ENCODE data around the gene STRIP2.

Gene STRIP2

DNA sequence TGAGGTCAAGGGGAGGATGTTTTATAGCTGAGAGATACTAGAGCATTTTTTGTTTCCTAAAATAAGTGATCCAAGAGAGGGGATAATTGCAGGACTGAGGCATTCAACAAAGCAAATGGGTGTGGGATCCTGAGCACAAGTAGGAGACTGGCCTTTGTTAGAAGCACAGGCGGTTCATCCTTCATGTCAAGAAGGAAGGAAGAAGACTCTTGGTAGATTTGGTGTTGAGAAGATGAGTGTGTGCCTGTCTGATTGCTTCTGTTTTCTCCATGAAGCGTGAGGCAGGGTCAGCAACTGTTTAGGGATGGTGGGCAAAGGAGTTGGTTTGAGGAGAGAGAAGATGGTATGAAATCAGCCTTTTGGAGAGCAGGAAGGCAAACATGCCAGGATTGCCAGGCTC is 27.6 kb downstream of the STRIP2 start:
- ChIA-PET CTCF (no interaction called here), POLR2A (no interaction called here)
- no peak for DNase-seq (ENCODE audit: extremely low spot score)
- TF ChIP-seq TARDBP (IDR thresholded peaks at IDR 0.05) (no peak), FOXA1 (IDR thresholded peaks at IDR 0.05) (no peak), FOXM1 (IDR thresholded peaks at IDR 0.05; ENCODE audit: borderline replicate concordance) (no peak), SP1 (IDR thresholded peaks at IDR 0.05) (no peak), HDGF (IDR thresholded peaks at IDR 0.05; ENCODE audit: borderline replicate concordance) (no peak), CTBP1 (IDR thresholded peaks at IDR 0.05; ENCODE audit: borderline replicate concordance) (no peak), FOXK2 (IDR thresholded peaks at IDR 0.05) (no peak), NFRKB (IDR thresholded peaks at IDR 0.05) (no peak), ARNT (IDR thresholded peaks at IDR 0.05) (no peak), ELF4 (IDR thresholded peaks at IDR 0.05) (no peak), L3MBTL2 (conservative IDR thresholded peaks at IDR 0.05) (no peak), BHLHE40 (IDR thresholded peaks at IDR 0.05; ENCODE audit: borderline replicate concordance) (no peak), SUZ12 (IDR thresholded peaks at IDR 0.05) (no peak), ZNF384 (IDR thresholded peaks at IDR 0.05) (no peak), LEF1 (IDR thresholded peaks at IDR 0.05; ENCODE audit: borderline replicate concordance) (no peak)
- TF ChIP-seq, protein P1, sequence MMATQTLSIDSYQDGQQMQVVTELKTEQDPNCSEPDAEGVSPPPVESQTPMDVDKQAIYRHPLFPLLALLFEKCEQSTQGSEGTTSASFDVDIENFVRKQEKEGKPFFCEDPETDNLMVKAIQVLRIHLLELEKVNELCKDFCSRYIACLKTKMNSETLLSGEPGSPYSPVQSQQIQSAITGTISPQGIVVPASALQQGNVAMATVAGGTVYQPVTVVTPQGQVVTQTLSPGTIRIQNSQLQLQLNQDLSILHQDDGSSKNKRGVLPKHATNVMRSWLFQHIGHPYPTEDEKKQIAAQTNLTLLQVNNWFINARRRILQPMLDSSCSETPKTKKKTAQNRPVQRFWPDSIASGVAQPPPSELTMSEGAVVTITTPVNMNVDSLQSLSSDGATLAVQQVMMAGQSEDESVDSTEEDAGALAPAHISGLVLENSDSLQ (IDR thresholded peaks at IDR 0.05), result no peak

DNA sequence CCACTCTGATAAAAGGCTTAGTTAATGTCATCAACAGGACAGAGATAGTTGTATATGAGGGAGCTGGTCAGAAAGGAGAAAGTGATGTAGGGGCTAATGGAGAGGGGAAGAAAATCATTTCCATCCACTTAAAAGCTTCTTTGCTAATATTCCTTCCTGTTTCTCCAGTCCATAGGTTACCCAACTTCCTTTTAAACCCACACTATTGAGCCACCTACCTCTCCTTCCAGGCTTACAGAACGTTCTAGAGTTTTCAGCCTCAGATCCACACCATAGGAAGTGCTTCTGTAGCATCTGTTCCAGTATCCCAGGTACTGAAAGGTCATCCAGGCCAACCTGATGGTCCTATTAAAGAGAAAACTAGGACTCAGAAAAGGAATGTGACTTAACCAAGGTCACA is 28.2 kb downstream of the STRIP2 start:
- TF ChIP-seq FOXK2 (IDR thresholded peaks at IDR 0.05), result no peak
- TF ChIP-seq FOXM1 (IDR thresholded peaks at IDR 0.05; ENCODE audit: borderline replicate concordance), result no peak
- TF ChIP-seq ELF4 (IDR thresholded peaks at IDR 0.05), result no peak
- no peak for TF ChIP-seq SUZ12 (IDR thresholded peaks at IDR 0.05)
- TF ChIP-seq HDGF (IDR thresholded peaks at IDR 0.05; ENCODE audit: borderline replicate concordance), result no peak
- no peak for TF ChIP-seq L3MBTL2 (conservative IDR thresholded peaks at IDR 0.05)
- no peak for TF ChIP-seq SP1 (IDR thresholded peaks at IDR 0.05)
- TF ChIP-seq ARNT (IDR thresholded peaks at IDR 0.05), result no peak
- TF ChIP-seq, protein P1 (IDR thresholded peaks at IDR 0.05), result no peak
- no peak for TF ChIP-seq LEF1 (IDR thresholded peaks at IDR 0.05; ENCODE audit: borderline replicate concordance)
- no peak for TF ChIP-seq TARDBP (IDR thresholded peaks at IDR 0.05)
- no peak for TF ChIP-seq FOXA1 (IDR thresholded peaks at IDR 0.05)
- TF ChIP-seq BHLHE40 (IDR thresholded peaks at IDR 0.05; ENCODE audit: borderline replicate concordance), result no peak
- no peak for TF ChIP-seq CTBP1 (IDR thresholded peaks at IDR 0.05; ENCODE audit: borderline replicate concordance)
- TF ChIP-seq ZNF384 (IDR thresholded peaks at IDR 0.05), result no peak
- TF ChIP-seq NFRKB (IDR thresholded peaks at IDR 0.05), result no peak
- CTCF ChIA-PET, result no interaction called here
- DNase-seq (ENCODE audit: extremely low spot score), result no peak
- POLR2A ChIA-PET, result interaction anchor here (1.0 to 1.5 kb wide), 2 partner anchors 28 to 150 kb away, joined by 3 read pairs; partner anchors contain the start of genes NRF1 and STRIP2

DNA sequence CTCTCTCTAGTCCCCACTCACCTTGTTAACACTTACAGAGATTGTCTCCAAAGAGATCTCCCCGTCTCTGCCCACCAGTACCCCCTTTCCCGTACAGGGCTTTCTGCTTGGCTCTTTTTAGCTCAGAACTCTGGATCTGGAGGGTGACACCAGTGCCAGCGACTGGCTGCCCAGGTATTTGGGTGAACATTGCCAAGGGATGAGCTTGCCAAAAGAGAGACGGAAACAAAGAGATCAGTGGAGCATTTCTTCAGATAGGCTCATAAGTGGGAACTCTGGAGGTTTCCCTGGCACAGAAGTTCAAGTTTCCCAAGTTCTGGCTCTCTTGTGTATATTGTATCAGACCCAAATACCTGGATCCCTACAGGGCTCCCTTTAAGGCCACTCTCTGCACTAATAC is 30.0 kb downstream of the STRIP2 start:
- DNase-seq (ENCODE audit: extremely low spot score), result no peak
- ChIA-PET POLR2A (interaction anchor here (0.9 kb wide), 1 partner anchor 97 kb away, joined by 3 read pairs; no protein-coding TSS in a partner anchor), CTCF (no interaction called here)
- TF ChIP-seq ZNF384 (IDR thresholded peaks at IDR 0.05) (no peak), HDGF (IDR thresholded peaks at IDR 0.05; ENCODE audit: borderline replicate concordance) (no peak), FOXK2 (IDR thresholded peaks at IDR 0.05) (no peak), ELF4 (IDR thresholded peaks at IDR 0.05) (no peak), NFRKB (IDR thresholded peaks at IDR 0.05) (no peak), CTBP1 (IDR thresholded peaks at IDR 0.05; ENCODE audit: borderline replicate concordance) (no peak), LEF1 (IDR thresholded peaks at IDR 0.05; ENCODE audit: borderline replicate concordance) (no peak), L3MBTL2 (conservative IDR thresholded peaks at IDR 0.05) (no peak), TARDBP (IDR thresholded peaks at IDR 0.05) (no peak)

DNA sequence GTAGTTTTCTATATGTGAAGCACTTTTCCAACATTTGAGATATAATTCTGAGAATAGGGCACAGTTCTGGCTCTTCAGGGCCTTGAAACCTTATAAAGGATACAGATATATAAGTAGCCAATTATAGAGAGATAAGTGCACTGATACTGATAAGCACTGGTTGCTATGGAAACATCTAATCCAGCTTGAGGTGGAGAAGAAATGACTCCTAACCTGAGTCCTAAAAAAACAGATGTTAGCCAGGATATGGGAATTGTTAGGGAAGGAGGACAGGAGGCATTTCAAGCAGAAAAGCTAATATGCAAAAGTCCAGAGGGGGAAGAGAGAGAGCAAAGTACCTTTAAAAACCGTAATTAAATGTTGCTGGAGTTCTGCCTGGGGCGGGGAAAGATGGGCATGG is 30.8 kb downstream of the STRIP2 start:
- ChIA-PET CTCF (no interaction called here), POLR2A (interaction anchor here (0.9 kb wide), 1 partner anchor 97 kb away, joined by 3 read pairs; no protein-coding TSS in a partner anchor)
- TF ChIP-seq NFRKB (IDR thresholded peaks at IDR 0.05) (no peak), CTBP1 (IDR thresholded peaks at IDR 0.05; ENCODE audit: borderline replicate concordance) (no peak), ARNT (IDR thresholded peaks at IDR 0.05) (no peak), FOXA1 (IDR thresholded peaks at IDR 0.05) (no peak), ZNF384 (IDR thresholded peaks at IDR 0.05) (no peak), ELF4 (IDR thresholded peaks at IDR 0.05) (no peak), L3MBTL2 (conservative IDR thresholded peaks at IDR 0.05) (no peak), HDGF (IDR thresholded peaks at IDR 0.05; ENCODE audit: borderline replicate concordance) (no peak), LEF1 (IDR thresholded peaks at IDR 0.05; ENCODE audit: borderline replicate concordance) (no peak), FOXM1 (IDR thresholded peaks at IDR 0.05; ENCODE audit: borderline replicate concordance) (no peak), SUZ12 (IDR thresholded peaks at IDR 0.05) (no peak), BHLHE40 (IDR thresholded peaks at IDR 0.05; ENCODE audit: borderline replicate concordance) (no peak), FOXK2 (IDR thresholded peaks at IDR 0.05) (no peak), SP1 (IDR thresholded peaks at IDR 0.05) (no peak), TARDBP (IDR thresholded peaks at IDR 0.05) (no peak)
- TF ChIP-seq, protein P1 (IDR thresholded peaks at IDR 0.05), result no peak
- no peak for DNase-seq (ENCODE audit: extremely low spot score)

DNA sequence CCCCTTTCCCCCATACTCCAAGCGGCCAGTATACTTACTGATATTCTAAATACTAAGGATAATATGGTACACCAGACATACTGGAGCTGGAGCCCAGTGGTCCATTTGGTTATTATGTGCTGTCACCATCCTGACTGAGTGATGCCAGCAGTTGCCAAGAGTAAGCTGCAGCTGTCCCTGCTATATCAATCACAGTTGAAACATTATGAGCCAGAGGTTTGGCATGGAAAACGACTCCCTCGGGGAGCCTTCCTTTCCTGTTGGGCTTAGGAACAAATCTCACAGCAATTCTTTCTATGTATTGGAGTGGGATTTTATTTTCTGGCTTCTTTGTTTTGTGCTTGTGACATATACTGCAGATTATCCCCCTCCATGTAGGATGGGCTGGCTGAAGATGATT is 32.6 kb downstream of the STRIP2 start:
- no peak for TF ChIP-seq ARNT (IDR thresholded peaks at IDR 0.05)
- no peak for TF ChIP-seq SP1 (IDR thresholded peaks at IDR 0.05)
- TF ChIP-seq FOXK2 (IDR thresholded peaks at IDR 0.05), result no peak
- no peak for TF ChIP-seq L3MBTL2 (conservative IDR thresholded peaks at IDR 0.05)
- TF ChIP-seq, protein P1 (IDR thresholded peaks at IDR 0.05), result no peak
- TF ChIP-seq ZNF384 (IDR thresholded peaks at IDR 0.05), result no peak
- no peak for TF ChIP-seq SUZ12 (IDR thresholded peaks at IDR 0.05)
- no peak for TF ChIP-seq BHLHE40 (IDR thresholded peaks at IDR 0.05; ENCODE audit: borderline replicate concordance)
- no peak for TF ChIP-seq NFRKB (IDR thresholded peaks at IDR 0.05)
- no peak for TF ChIP-seq CTBP1 (IDR thresholded peaks at IDR 0.05; ENCODE audit: borderline replicate concordance)
- no peak for TF ChIP-seq TARDBP (IDR thresholded peaks at IDR 0.05)
- no peak for TF ChIP-seq LEF1 (IDR thresholded peaks at IDR 0.05; ENCODE audit: borderline replicate concordance)
- no peak for DNase-seq (ENCODE audit: extremely low spot score)
- ChIA-PET CTCF (no interaction called here), POLR2A (no interaction called here)

Data from HEK293T (cell line).